SKM-1 treated with dmso at 0.1 percent for 144 hours (cell line): ENCODE measurements around the gene COL6A3.
"Not testable (repeated sequence)": the region's sequence is repeated elsewhere in the genome, so short reads cannot be mapped to it uniquely, and the experiment has no call there.

Source experiments
- DNase-seq: peaks from one replicate; lab custom pipeline; 2025; ENCODE audit not compliant: unreplicated experiment; lab: John Stamatoyannopoulos, UW

The COL6A3 gene

GRCh38 chr2:237319086-237319820 lies 94.7 kb downstream of the COL6A3 start:
- no peak for DNase-seq

- DNase-seq = no peak
Measured at GRCh38 chr2:237316339-237316738, 97.6 kb downstream of the COL6A3 start.

GRCh38 chr2:237315829-237316225 lies 98.1 kb downstream of the COL6A3 start:
- DNase-seq = no peak

GRCh38 chr2:237315170-237315828 lies 98.7 kb downstream of the COL6A3 start:
- DNase-seq = no peak

- no peak for DNase-seq
Measured at GRCh38 chr2:237314681-237315080, 99.3 kb downstream of the COL6A3 start.

GRCh38 chr2:237314198-237314597 lies 99.8 kb downstream of the COL6A3 start:
- DNase-seq = no peak

GRCh38 chr2:237312021-237312755 lies 101.8 kb downstream of the COL6A3 start:
- no peak for DNase-seq

- DNase-seq = no peak
Measured at GRCh38 chr2:237310515-237311114, 103.3 kb downstream of the COL6A3 start.

GRCh38 chr2:237309416-237309815 lies 104.5 kb downstream of the COL6A3 start:
- no peak for DNase-seq

GRCh38 chr2:237309011-237309410 lies 105.0 kb downstream of the COL6A3 start:
- DNase-seq = no peak

GRCh38 chr2:237307474-237307873 lies 106.5 kb downstream of the COL6A3 start:
- DNase-seq = no peak

GRCh38 chr2:237306787-237307170 lies 107.2 kb downstream of the COL6A3 start:
- no peak for DNase-seq

GRCh38 chr2:237306083-237306786 lies 107.7 kb downstream of the COL6A3 start:
- DNase-seq = no peak

- DNase-seq = no peak
Measured at GRCh38 chr2:237305579-237305978, 108.4 kb downstream of the COL6A3 start.

- no peak for DNase-seq
Measured at GRCh38 chr2:237304763-237305514, 109.0 kb downstream of the COL6A3 start.

- DNase-seq = not testable (repeated sequence)
Measured at GRCh38 chr2:237303244-237303643, 110.7 kb downstream of the COL6A3 start.

- no peak for DNase-seq
Measured at GRCh38 chr2:237301595-237301994, 112.4 kb downstream of the COL6A3 start.

- DNase-seq = no peak
Measured at GRCh38 chr2:237300739-237301138, 113.2 kb downstream of the COL6A3 start.

- no peak for DNase-seq
Measured at GRCh38 chr2:237299906-237300305, 114.1 kb downstream of the COL6A3 start.
